Stimulated activated CD4-positive, alpha-beta T cell treated with anti-CD3 and anti-CD28 coated beads, Interleukin-12 subunit alpha, Interleukin-12 subunit beta, amount 100 ng/mL, for 24 hours (primary cell): ENCODE results near the gene KRTAP3-1.
"Not testable (repeated sequence)": the region's sequence is repeated elsewhere in the genome, so short reads cannot be mapped to it uniquely, and the experiment has no call there.

Experiments used
- DNase-seq, 2 experiments: peaks; one replicate each; pipeline ENCODE4 v3.0.0-alpha.2; 2020; ENCODE audit warnings: low read depth in 2 of 2

KRTAP3-1 gene

DNA sequence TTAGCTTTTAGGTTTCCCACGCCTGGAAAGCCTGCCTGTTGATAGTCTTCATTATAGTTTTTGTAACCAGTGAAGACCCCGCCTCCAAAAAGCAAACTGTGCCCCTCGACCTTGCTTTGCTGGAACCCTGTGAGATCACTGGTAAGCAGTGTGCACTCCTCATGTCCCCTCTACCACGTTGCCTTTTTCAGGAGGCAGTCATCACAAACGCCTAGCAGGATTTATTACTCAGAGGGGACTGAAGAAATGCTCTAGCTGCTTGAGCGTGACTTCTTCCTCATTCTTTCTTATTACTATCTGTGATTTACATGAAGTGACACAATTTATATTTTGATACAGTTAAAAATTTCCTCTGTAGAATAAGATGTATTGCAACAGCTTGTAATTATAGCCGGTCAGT, 6.5 kb upstream of the KRTAP3-1 start:
- no peak for DNase-seq

- DNase-seq: no peak
Measured at GRCh38 chr17:41013606-41014005, 4.7 kb upstream of the KRTAP3-1 start.

DNA sequence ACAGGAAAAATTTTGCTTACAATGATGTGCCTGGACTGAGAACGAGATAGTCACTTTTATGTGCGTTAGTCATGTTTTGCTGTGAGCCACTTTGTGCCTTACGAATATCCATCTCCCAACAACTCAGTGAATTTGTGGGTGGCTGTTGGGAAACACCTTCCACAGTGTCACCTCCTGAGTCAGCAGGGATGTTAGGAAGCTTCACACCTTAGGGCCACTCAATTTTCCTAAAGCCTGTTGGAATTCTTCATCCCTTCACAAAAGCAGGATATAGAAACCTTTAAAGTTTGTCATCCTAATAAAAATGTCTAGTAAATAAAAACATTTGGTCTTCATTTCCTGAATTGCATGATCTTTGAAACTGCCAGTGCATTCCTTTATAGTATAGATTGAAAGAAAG, 4.3 kb upstream of the KRTAP3-1 start:
- no peak for DNase-seq

DNA sequence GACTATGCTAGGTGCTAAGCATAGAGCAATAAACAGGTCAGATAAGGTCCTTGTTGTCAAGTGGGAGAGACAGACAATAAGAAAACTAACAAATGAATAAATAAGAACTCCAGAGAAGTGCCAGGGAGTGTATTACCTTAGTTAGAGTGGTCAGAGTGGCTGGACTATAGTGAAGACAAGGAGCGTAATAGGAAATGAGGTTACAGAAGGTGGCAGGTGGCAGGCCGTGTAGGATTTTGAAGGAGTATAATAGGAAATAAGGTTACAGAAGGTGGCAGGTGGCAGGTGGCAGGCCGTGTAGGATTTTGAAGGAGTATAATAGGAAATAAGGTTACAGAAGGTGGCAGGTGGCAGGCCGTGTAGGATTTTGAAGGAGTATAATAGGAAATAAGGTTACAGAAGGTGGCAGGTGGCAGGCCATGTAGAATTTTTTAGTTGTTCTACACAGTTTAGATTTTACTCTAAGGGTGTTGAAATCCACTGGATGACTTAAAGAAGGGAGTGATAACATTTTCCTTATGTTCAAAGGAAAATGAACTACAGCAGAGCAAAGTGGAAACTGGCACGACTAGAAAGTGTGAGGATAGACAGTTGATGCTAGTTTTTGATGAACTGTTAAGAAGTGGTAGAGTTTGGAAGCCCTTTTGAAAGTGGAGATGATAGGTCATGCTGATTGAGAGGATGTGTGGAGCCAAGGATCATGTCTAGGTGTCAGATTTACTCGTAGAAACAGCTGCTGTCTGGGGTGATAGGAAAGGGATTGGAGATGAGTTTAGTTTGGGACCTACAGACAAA, 3.6 kb upstream of the KRTAP3-1 start:
- no peak for DNase-seq

- DNase-seq: no peak
Measured at GRCh38 chr17:41010441-41010840, 1.5 kb upstream of the KRTAP3-1 start.

- no peak for DNase-seq
Measured at GRCh38 chr17:41009936-41010335, 1.0 kb upstream of the KRTAP3-1 start.

GRCh38 chr17:41009301-41009760, 403 bp upstream of the KRTAP3-1 start:
- DNase-seq: no peak

- DNase-seq: no peak
Measured at GRCh38 chr17:41004397-41004796, 4.5 kb downstream of the KRTAP3-1 start.

GRCh38 chr17:41003926-41004325, 5.0 kb downstream of the KRTAP3-1 start:
- no peak for DNase-seq

DNA sequence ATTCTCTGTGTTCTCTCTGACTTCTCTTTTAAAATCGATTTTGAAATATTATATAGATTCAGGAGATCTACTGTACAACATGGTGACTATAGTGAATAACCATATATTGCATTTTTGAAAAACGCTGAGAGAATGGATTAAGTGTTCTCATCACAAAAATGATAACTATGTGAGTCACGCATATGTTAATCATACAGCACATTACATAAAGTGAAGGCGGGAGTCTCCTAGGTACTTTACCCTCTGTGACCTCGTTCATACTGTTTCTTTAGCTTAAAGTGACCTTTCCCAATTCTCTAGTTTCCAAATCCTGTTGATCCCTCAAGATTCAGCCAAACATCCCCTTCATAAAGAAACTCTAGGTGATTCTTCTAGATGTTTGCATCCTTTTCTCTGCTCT, 6.1 kb downstream of the KRTAP3-1 start:
- no peak for DNase-seq

DNA sequence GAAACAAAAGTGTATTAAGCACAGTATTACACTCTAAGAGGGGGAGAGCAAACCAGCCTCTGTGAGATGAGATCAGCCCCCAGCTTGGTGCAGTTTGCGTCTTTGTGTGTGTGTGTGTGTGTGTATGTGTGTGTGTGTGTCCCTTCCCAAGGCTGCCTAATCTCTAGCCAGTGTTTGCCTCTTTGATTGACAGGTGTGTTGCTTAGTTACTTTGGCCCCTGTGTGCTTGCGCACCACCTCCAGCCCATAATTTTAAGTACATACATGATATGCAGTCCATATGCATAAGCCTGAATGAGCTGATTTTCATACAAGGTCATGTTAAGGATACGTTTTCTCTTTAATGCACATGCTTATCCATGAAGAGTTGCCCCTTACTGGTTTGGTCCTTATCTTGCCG, 7.1 kb downstream of the KRTAP3-1 start:
- DNase-seq: no peak

GRCh38 chr17:40999563-40999962, 9.4 kb downstream of the KRTAP3-1 start, which contains the start of gene KRTAP3-2:
TSS of gene KRTAP3-2 (minus strand) at chr17:40999906. CDS start at chr17:40999853, 53 bp downstream.
- not testable (repeated sequence) for DNase-seq

DNA sequence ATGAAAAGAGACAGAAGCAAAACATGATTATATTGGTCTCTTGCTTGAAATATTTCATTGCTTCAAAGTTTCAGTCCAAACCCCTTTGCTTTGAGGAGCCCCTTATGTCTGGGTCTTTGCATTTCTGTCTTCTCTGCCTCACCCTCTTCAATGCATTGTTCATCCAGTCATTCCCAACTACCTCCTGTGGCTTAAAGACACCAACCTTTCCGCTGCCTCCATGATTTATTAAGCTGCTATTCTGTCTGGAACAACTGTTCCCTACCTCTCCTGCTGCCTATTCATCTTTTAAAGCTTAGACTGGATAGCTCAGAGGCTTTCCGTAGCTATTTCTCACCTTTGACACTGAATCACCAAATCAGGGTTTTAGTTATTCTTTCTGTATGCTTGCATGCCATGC, 11.6 kb downstream of the KRTAP3-1 start:
- no peak for DNase-seq

DNA sequence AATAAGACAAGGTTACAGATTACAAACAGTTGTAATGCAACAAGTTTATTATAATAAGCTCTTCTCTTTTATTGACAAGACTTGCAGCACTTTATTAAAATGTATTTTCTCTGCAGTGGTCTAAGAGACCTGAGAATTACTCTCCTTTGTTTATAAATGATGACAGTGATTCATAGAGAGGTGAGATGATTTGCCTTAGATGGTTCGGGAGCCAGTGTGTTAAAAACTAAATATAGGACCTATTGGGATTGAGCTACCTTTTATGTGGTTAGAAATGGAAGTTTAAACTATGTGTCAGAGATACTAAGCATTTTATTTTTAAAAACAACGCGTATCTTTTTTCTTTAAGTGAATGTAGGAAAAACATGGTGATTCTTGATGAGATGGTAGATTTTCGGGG, 12.1 kb downstream of the KRTAP3-1 start:
- DNase-seq: no peak

GRCh38 chr17:40995116-40995515, 13.8 kb downstream of the KRTAP3-1 start:
- DNase-seq: no peak

GRCh38 chr17:40993839-40994238, 15.1 kb downstream of the KRTAP3-1 start, which contains the start of gene KRTAP3-3:
TSS of gene KRTAP3-3 (minus strand) at chr17:40994164. CDS start at chr17:40994097, 67 bp downstream.
- DNase-seq: no peak

DNA sequence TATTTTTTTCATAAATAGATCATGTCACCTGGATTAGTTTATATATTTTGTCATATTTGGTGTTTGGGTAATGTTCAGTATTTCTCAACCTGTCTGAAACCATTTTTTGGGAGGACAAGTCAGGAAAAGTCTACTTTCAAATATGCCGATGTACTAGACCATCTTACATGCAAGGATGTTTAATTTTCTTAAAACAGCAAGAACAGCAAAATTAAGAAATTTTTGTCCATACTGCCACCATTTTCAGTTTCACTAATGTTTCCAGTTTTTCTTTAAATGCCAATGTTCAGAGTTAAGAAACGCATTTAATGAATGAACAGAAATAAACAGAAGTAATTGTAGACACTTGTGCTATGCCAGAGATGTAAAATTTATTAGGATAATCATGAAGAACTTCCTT, 15.8 kb downstream of the KRTAP3-1 start:
- no peak for DNase-seq

GRCh38 chr17:40992666-40993065, 16.3 kb downstream of the KRTAP3-1 start:
- no peak for DNase-seq

GRCh38 chr17:40986920-40987319, 22.0 kb downstream of the KRTAP3-1 start:
- DNase-seq: no peak

GRCh38 chr17:40984226-40984625, 24.7 kb downstream of the KRTAP3-1 start, which contains the start of gene KRT40:
TSS of gene KRT40 (minus strand) at chr17:40984326. CDS start at chr17:40984273, 53 bp downstream.
- DNase-seq: no peak

DNA sequence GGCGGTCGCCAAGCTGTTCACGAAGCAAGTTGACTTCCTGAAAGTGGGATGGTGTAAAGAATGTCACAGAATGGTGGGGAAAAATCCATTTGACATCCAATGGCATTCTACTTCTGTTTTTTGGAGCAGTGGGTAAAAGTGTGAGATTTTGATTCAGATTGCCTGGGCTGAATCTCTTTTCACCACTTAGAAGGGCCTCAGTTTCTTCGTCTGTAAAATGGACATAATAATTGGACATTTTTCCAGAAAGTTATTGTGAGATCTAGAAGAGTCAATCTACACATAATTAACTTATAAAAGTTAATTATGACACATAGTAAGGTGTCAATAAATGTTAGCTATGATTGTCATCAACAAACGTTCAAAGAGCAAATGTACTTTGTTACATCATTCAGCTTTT, 27.8 kb downstream of the KRTAP3-1 start:
- no peak for DNase-seq

DNA sequence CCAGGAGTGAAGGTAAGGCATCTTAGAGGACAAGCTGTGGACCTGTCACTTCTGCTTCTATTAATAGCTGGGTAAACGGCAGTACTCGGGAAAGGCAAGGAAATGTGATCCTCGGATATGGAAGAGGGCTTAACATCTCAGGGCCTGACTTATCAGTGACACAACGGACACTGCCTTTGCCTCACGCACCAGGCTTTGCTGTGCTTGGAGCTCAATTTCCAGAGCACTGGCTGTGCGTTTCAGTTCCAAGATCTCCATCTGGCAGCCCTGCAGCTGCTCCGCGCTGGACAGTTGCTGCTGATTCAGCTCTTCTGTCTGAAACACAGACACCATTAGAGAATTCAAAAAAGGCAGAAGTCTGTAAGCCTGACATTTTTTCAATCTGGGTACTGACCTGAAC, 28.3 kb downstream of the KRTAP3-1 start:
- no peak for DNase-seq

DNA sequence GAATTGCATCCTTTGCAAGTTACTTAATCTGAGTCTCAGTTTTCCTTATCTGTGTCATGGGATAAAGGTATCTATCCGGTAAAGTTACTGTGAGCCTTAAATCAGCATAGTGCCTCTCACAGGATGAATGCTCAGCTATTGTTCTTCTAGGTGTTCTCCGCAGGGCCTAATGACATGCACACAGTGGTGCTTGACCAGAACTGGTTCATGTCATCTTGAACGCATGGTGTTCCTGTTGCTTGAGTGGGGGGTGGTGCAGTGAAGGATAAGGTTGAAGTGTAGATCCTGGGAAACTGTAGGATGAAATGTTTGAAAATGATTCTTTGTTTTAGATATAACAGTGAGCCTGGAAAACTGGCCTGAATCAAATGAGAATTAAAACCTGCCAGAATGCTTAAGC, 28.8 kb downstream of the KRTAP3-1 start:
- DNase-seq: no peak
